Ishikawa (cell line): ENCODE data around the gene NBPF19.
"Not testable (repeated sequence)": the region's sequence is repeated elsewhere in the genome, so short reads cannot be mapped to it uniquely, and the experiment has no call there.

Experiments used
- CREB1 ChIP-seq: IDR thresholded peaks from 2 replicates; pipeline ENCODE4 v1.6.1; 2012; ENCODE audit warnings: low read depth
- RAD21 ChIP-seq: IDR thresholded peaks from 2 replicates; pipeline ENCODE4 v1.6.1; 2012; ENCODE audit warnings: low read depth
- TEAD4 ChIP-seq: IDR thresholded peaks from 2 replicates; pipeline ENCODE4 v1.6.1; 2012

The NBPF19 gene

GRCh38 chr1:149474745-149475144 lies at the start of gene NBPF19:
TSS of gene NBPF19 (plus strand) at chr1:149475045. CDS start at chr1:149475933, 888 bp downstream.
- TF ChIP-seq TEAD4, CREB1, RAD21: not testable (repeated sequence)
